K562 treated with DMSO at 1 percent for 24 hours (cell line): ENCODE measurements around the gene IL17B. TPM values are rescaled to one million over a fixed set of nuclear protein-coding genes. Genes with fewer than 3 reads are reported as not detected.

Source experiments
- total RNA-seq: library from RNA; unstranded; fragments of 300-600 nt; gene quantifications from 2 replicates; pipeline ENCODE4 v1.2.3, GENCODE V29; 2022; ENCODE audit warnings: low read depth; ENCODE audit not compliant: insufficient read depth

IL17B gene
- total RNA-seq: 2.0 and 3.3 TPM in 2 replicates

GRCh38 chr5:149379177-149379761 is at the start of gene IL17B:
Gene IL17B (minus strand): TSS chr5:149379292. CDS start chr5:149379225, 67 bp downstream.

GRCh38 chr5:149357370-149358293 is 21.5 kb downstream of the IL17B start, which contains the start of gene PCYOX1L:
Gene PCYOX1L (plus strand): TSS chr5:149358046. CDS start chr5:149358069, 23 bp downstream.

GRCh38 chr5:149345147-149345891 is 33.8 kb downstream of the IL17B start, which contains the start of gene GRPEL2:
Gene GRPEL2 (plus strand): TSS chr5:149345499. CDS start chr5:149345540, 41 bp downstream.

Other genes starting within 250 kb of the IL17B start
- gene ABLIM3, start 237.8 kb downstream of the IL17B start, total RNA-seq: 0.63 and 0.68 TPM in 2 replicates
- not detected in 2 replicates for gene AFAP1L1, start 107.4 kb downstream of the IL17B start, total RNA-seq
- 5.4 and 6.8 TPM in 2 replicates for gene GRPEL2, start 33.8 kb downstream of the IL17B start, total RNA-seq
- 10.1 and 11.1 TPM in 2 replicates for gene PCYOX1L, start 21.2 kb downstream of the IL17B start, total RNA-seq
- gene CSNK1A1, start 172.1 kb upstream of the IL17B start, total RNA-seq: 157 and 160 TPM in 2 replicates
- 0.20 TPM in 1 of 2 replicates, not detected in the other for gene ARHGEF37, start 202.2 kb upstream of the IL17B start, total RNA-seq